T-helper 2 cell (primary cell): ENCODE measurements around the gene THAP6.
"Not testable (repeated sequence)": the region's sequence is repeated elsewhere in the genome, so short reads cannot be mapped to it uniquely, and the experiment has no call there.

ENCODE experiments used
- DNase-seq, 5 experiments: peaks; one replicate each; pipeline versions ENCODE4 v3.0.0 to v3.0.0-alpha.2; 2012 to 2022
- total RNA-seq, 2 donors: gene quantifications; one replicate each; lab custom pipeline; 2026; lab: John Stamatoyannopoulos, UW

THAP6 gene
- 15.0 to 34.5 reads per million in 2 donors for total RNA-seq

GRCh38 chr4:75514131-75514948 lies at the start of gene THAP6, which contains the start of gene RCHY1:
TSS of gene THAP6 (plus strand) at chr4:75514473. CDS start at chr4:75515453, 980 bp downstream.
TSS of gene RCHY1 (minus strand) at chr4:75514403. CDS start at chr4:75514286, 117 bp downstream.
- peak; percentile 80 to 96 (median 91) for DNase-seq

GRCh38 chr4:75469896-75470295 lies 44.4 kb upstream of the THAP6 start:
- DNase-seq: no peak

- DNase-seq: no peak
These were observed 43.5 kb upstream of the THAP6 start for GRCh38 chr4:75470738-75471137.

GRCh38 chr4:75477201-75477600 lies 37.1 kb upstream of the THAP6 start:
- DNase-seq: no peak

- DNase-seq: no peak
These were observed 30.1 kb upstream of the THAP6 start for GRCh38 chr4:75484190-75484589.

- DNase-seq: no peak
These were observed 24.1 kb upstream of the THAP6 start for GRCh38 chr4:75490155-75490554.

- no peak for DNase-seq
These were observed 19.7 kb upstream of the THAP6 start for GRCh38 chr4:75494563-75494962.

GRCh38 chr4:75495476-75495875 lies 18.8 kb upstream of the THAP6 start:
- DNase-seq: no peak

GRCh38 chr4:75496406-75496805 lies 17.9 kb upstream of the THAP6 start:
- no peak for DNase-seq

GRCh38 chr4:75497133-75497532 lies 17.1 kb upstream of the THAP6 start:
- DNase-seq: no peak

GRCh38 chr4:75498041-75498440 lies 16.2 kb upstream of the THAP6 start:
- DNase-seq: no peak

GRCh38 chr4:75499900-75500299 lies 14.4 kb upstream of the THAP6 start:
- no peak for DNase-seq

- DNase-seq: no peak
These were observed 11.6 kb upstream of the THAP6 start for GRCh38 chr4:75502671-75503070.

GRCh38 chr4:75505630-75506029 lies 8.6 kb upstream of the THAP6 start:
- no peak for DNase-seq

GRCh38 chr4:75509592-75509991 lies 4.7 kb upstream of the THAP6 start:
- not testable (repeated sequence) for DNase-seq

GRCh38 chr4:75511841-75512240 lies 2.4 kb upstream of the THAP6 start:
- DNase-seq: no peak

GRCh38 chr4:75512386-75513211 lies 1.7 kb upstream of the THAP6 start:
- DNase-seq: peak in 2 of 5 experiments; percentile 10 to 54

- peak in 1 of 5 experiments; percentile 19 for DNase-seq
These were observed 645 bp upstream of the THAP6 start for GRCh38 chr4:75513526-75514130.

GRCh38 chr4:75514949-75515612 lies 808 bp downstream of the THAP6 start:
- DNase-seq: peak in 3 of 5 experiments; percentile 15 to 83 (median 21)

GRCh38 chr4:75516144-75516543 lies 1.9 kb downstream of the THAP6 start:
- DNase-seq: no peak

GRCh38 chr4:75519452-75519851 lies 5.2 kb downstream of the THAP6 start:
- not testable (repeated sequence) for DNase-seq

GRCh38 chr4:75525086-75525485 lies 10.8 kb downstream of the THAP6 start:
- no peak for DNase-seq

GRCh38 chr4:75525910-75526309 lies 11.6 kb downstream of the THAP6 start:
- DNase-seq: no peak
